ENCODE results near the gene KDELR1.

KDELR1 gene

DNA sequence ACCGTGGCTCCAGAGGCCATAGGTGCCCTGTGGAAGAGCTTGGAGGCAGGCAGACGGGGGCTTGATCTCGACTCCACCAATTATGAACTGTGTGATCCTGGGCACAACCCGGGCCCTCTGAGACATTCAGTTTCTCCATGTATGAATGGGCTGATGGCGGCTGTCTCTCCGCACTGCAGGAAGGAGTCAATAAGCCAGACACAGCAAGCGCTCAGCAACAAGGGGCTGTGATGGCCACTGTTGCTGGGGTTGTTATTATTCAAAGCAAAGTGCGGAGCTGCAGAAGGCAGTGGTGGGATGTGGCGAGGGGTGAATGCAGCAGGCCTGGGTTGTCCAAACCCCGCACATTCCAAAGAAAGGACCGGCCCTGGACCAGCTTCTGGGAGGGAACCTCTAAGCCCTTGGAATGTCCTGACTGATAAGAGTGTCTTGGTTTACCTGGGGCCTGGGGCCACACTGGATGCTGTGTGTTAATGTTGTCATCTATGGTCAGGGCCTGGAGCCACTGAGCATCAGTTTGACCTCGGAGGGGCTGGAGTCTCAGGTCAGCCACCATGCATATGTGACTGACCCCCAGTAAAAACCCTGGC is 35.9 kb downstream of the KDELR1 start:
- H3K4me3 ChIP-seq (replicated peaks; ENCODE audit: low read depth, low read length), result no peak overlapping the region
- TF ChIP-seq, protein P1, sequence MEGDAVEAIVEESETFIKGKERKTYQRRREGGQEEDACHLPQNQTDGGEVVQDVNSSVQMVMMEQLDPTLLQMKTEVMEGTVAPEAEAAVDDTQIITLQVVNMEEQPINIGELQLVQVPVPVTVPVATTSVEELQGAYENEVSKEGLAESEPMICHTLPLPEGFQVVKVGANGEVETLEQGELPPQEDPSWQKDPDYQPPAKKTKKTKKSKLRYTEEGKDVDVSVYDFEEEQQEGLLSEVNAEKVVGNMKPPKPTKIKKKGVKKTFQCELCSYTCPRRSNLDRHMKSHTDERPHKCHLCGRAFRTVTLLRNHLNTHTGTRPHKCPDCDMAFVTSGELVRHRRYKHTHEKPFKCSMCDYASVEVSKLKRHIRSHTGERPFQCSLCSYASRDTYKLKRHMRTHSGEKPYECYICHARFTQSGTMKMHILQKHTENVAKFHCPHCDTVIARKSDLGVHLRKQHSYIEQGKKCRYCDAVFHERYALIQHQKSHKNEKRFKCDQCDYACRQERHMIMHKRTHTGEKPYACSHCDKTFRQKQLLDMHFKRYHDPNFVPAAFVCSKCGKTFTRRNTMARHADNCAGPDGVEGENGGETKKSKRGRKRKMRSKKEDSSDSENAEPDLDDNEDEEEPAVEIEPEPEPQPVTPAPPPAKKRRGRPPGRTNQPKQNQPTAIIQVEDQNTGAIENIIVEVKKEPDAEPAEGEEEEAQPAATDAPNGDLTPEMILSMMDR (IDR thresholded peaks at IDR 0.05; ENCODE audit: low read length, missing control alignments), result no peak
- DNase-seq (ENCODE audit: low read depth), result no peak

DNA sequence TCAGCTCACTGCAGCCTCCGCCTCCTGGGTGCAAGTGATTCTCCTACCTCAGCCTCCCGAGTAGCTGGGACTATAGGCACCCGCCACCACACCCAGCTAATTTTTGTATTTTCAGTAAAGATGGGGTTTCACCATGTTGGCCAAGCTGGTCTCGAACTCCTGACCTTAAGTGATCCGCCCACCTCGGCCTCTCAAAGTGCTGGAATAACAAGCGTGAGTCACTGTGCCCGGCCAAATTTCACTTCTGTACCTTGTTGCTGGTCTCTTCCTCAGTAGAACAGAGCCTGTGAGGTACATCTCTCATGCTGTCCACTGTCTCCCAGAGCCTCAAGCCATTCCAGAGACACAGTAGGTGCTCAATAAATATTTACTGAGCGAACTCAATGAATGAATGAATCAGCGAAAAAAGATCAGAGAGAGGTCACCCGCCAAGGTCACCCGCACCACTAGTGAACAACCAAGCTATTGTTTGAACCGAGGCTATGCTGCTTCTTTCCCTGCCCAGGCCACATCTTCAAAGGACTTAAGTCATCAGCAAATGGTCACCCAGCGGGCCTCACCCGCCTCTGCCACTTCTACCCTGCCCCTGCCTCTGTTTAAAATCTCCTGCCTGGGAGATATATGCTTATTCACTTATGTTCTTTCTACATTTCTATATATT is 36.9 kb downstream of the KDELR1 start:
- TF ChIP-seq, protein P1 (IDR thresholded peaks at IDR 0.05; ENCODE audit: low read length, missing control alignments), result no peak
- H3K4me3 ChIP-seq (replicated peaks; ENCODE audit: low read depth, low read length), result no peak overlapping the region
- DNase-seq (ENCODE audit: low read depth), result no peak

DNA sequence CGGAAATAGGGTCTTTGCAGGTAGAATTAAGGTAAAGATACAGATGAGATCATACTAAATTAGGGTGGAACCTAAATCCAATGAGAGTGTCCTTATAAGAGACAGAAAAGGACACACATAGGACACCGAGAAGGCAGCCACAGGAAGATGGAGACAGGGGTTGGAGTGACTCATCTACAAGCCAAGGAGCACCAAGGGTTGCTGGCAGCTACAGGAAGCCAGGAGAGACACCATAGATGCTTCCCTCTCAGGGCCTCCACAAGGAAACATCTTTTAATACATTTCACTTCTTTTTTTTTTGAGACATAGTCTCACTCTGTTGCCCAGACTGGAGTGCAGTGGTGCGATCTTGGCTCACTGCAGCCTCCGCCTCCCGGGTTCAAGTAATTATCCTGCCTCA is 37.7 kb downstream of the KDELR1 start:
- DNase-seq (ENCODE audit: low read depth), result no peak
- TF ChIP-seq, protein P1 (IDR thresholded peaks at IDR 0.05; ENCODE audit: low read length, missing control alignments), result no peak
- no peak overlapping the region for H3K4me3 ChIP-seq (replicated peaks; ENCODE audit: low read depth, low read length)

DNA sequence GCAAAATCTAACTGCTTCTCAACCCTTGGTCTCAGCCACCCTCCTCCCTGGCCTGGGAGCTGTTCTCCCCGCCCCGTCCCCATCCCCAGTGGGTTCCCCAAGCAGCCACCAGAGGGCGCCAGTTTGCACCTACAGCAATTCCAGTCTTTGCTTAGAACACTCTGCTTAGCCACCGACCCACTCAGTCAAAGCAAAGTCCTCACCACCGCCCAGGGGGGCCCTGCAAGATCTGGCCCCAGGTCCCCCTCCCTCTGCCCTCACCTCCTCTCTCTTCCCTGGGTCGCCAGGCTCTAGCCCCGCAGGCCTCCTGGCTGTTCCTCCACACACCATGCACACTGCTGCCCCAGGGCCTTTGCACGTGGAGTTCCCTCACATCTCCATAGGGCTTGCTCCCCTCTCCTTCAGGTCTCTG is 40.0 kb downstream of the KDELR1 start:
- H3K4me3 ChIP-seq (replicated peaks; ENCODE audit: low read depth, low read length), result no peak overlapping the region
- peak; percentile 65 for DNase-seq (ENCODE audit: low read depth)
- TF ChIP-seq, protein P1 (IDR thresholded peaks at IDR 0.05; ENCODE audit: low read length, missing control alignments), result peak; percentile 78

DNA sequence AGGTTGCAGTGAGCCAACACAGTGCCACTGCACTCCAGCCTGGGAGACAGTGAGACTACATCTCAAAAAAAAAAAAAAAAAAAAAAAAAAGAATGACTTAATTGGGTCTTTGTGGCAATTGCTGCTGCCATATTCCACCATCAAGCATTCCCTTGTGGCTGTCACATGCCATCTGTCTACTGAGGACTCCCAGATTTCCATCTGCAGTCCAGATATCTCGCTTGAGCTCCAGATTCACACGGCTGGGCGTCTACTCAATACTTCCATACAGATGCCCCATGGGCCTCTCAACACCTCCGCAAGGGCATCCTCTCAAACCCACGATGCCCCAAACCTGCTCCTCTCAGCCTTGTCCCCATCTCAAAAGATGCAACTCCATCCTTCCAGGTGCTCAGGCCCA is 40.5 kb downstream of the KDELR1 start:
- DNase-seq (ENCODE audit: low read depth), result no peak
- TF ChIP-seq, protein P1 (IDR thresholded peaks at IDR 0.05; ENCODE audit: low read length, missing control alignments), result no peak

DNA sequence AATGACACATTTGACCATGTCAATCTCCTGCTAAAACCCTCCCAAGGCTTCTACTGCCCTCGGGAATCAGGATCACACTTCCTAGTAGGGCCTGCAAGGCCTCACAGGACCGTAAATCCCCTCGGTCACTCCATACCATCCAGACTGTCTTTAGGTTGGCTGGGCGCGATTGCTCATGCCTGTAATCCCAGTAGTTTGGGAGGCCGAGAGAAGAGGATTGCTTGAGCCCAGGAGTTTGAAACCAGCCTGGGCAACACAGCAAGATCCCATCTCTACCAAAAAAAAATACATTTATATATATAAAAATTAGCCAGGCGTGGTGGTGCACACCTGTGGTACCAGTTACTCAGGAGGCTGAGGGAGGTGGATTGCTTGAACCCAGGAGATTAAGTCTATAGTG is 42.6 kb downstream of the KDELR1 start:
- no peak for DNase-seq (ENCODE audit: low read depth)
- no peak overlapping the region for H3K4me3 ChIP-seq (replicated peaks; ENCODE audit: low read depth, low read length)
- TF ChIP-seq, protein P1 (IDR thresholded peaks at IDR 0.05; ENCODE audit: low read length, missing control alignments), result no peak

More for the DNA sequence above, 40.5 kb downstream of the KDELR1 start:
- H3K4me3 ChIP-seq (replicated peaks; ENCODE audit: low read depth, low read length), result no peak overlapping the region

DNA sequence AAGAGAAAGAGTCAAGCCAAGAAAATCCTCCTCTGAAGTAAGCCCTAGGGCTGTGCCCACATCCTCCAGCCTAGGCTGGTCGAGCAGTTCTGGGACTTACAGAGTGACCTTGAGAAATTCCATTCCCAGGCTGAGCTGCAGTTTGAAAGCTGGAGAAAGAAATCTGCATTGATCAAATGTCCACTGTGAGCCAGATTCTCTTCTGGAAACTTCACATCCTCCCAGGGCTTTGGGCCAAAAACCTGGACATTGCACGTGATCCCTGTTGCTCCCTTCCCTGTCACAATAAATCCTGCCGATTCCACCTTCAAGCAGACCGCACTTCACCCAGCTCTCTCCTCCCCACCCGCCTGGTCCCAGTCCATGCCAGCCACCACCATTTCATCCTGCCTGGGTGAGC is 43.3 kb downstream of the KDELR1 start:
- TF ChIP-seq, protein P1 (IDR thresholded peaks at IDR 0.05; ENCODE audit: low read length, missing control alignments), result no peak
- H3K4me3 ChIP-seq (replicated peaks; ENCODE audit: low read depth, low read length), result no peak overlapping the region
- no peak for DNase-seq (ENCODE audit: low read depth)

All from fibroblast of pulmonary artery (primary cell).